Tibial nerve (tissue), 4 donors: ENCODE measurements around the gene HOXB4.

Experiments
- CTCF ChIP-seq, 5 experiments: fragments of 200-600 bp in 3 of 5; fragments of 450-650 bp in 2 of 5; sonication (generic) in 3 of 5; IDR thresholded peaks; one replicate each; pipeline ENCODE4 v1.5.1; 2016 to 2019; ENCODE audit warnings: antibody characterized with exemption in 5 of 5, mild to moderate bottlenecking in 3 of 5, moderate library complexity in 2 of 5
- EP300 ChIP-seq, 2 donors: sonication (generic); formaldehyde crosslinking; IDR thresholded peaks; one replicate each; pipeline ENCODE4 v1.6.1; 2017; ENCODE audit warnings: antibody characterized with exemption in 2 of 2, mild to moderate bottlenecking in 1 of 2
- POLR2A ChIP-seq, 2 donors: fragments of 450-650 bp; IDR thresholded peaks; one replicate each; pipeline ENCODE4 v1.6.1; 2017; ENCODE audit warnings: antibody characterized with exemption in 2 of 2, mild to moderate bottlenecking in 2 of 2, moderate library complexity in 2 of 2

GRCh38 chr17:48552466-48553189, 25.5 kb downstream of the HOXB4 start:
- TF ChIP-seq CTCF (IDR thresholded peaks at IDR 0.05) (no peak), EP300 (IDR thresholded peaks at IDR 0.05) (no peak), POLR2A (IDR thresholded peaks at IDR 0.05) (no peak)
